Mononuclear cell (primary cell): ENCODE measurements around the gene TBC1D21. TPM values are rescaled to one million over a fixed set of nuclear protein-coding genes. Genes with fewer than 3 reads are reported as not detected.
"Not testable (repeated sequence)": the region's sequence is repeated elsewhere in the genome, so short reads cannot be mapped to it uniquely, and the experiment has no call there.

Source experiments
- H3K27me3 ChIP-seq: 2 replicates; pipeline ENCODE4 v1.6.0; 2011; ENCODE audit warnings: low read length, control low read depth; ENCODE audit not compliant: insufficient read depth
- H3K4me1 ChIP-seq: 2 replicates; pipeline ENCODE4 v1.5.1; 2011; ENCODE audit warnings: mild to moderate bottlenecking, low read length, control low read depth; ENCODE audit not compliant: insufficient read depth
- H3K4me3 ChIP-seq: 2 replicates; pipeline ENCODE4 v1.5.1; 2011; ENCODE audit warnings: mild to moderate bottlenecking, low read length, moderate library complexity
- H3K9me3 ChIP-seq: 2 replicates; pipeline ENCODE4 v1.5.1; 2011; ENCODE audit warnings: low read depth, mild to moderate bottlenecking, control low read depth, low read length
- total RNA-seq: library from RNA; depleted of rRNA; stranded (reverse); fragments of >200 nt; gene quantifications from one replicate; pipeline ENCODE4 v1.2.3, GENCODE V29; 2012

The TBC1D21 gene
- total RNA-seq, 1 donor = not detected

GRCh38 chr15:73936588-73937290 is 63.4 kb downstream of the TBC1D21 start:
- Histone ChIP-seq H3K9me3 (no peaks in the 10 kb centered on the region), H3K4me3 (no peak overlapping the region), H3K4me1 (no peaks in the 10 kb centered on the region), H3K27me3 (no peaks in the 10 kb centered on the region)

- H3K27me3 ChIP-seq = no peaks in the 10 kb centered on the region
- no peaks in the 10 kb centered on the region for H3K9me3 ChIP-seq
- H3K4me1 ChIP-seq = peaks cover 2% of the 10 kb centered on the region
- no peak overlapping the region for H3K4me3 ChIP-seq
These were observed 63.9 kb downstream of the TBC1D21 start for GRCh38 chr15:73937296-73937695.

GRCh38 chr15:73937726-73938125 is 64.4 kb downstream of the TBC1D21 start:
- no peaks in the 10 kb centered on the region for H3K27me3 ChIP-seq
- no peaks in the 10 kb centered on the region for H3K9me3 ChIP-seq
- no peak overlapping the region for H3K4me3 ChIP-seq
- peaks cover 5% of the 10 kb centered on the region for H3K4me1 ChIP-seq

GRCh38 chr15:73938516-73938915 is 65.2 kb downstream of the TBC1D21 start:
- not testable (repeated sequence) for H3K4me3 ChIP-seq, H3K4me1 ChIP-seq, H3K27me3 ChIP-seq, H3K9me3 ChIP-seq

Other genes starting within 250 kb of the TBC1D21 start
- 40.4 TPM for gene NPTN, start 240.2 kb upstream of the TBC1D21 start, total RNA-seq
- gene CD276, start 189.2 kb upstream of the TBC1D21 start, total RNA-seq = 0.21 TPM
- not detected for gene INSYN1, start 120.2 kb upstream of the TBC1D21 start, total RNA-seq
- gene LOXL1, start 52.9 kb downstream of the TBC1D21 start, total RNA-seq = 0.73 TPM
- gene STOML1, start 118.7 kb downstream of the TBC1D21 start, total RNA-seq = 2.2 TPM
- 23.1 TPM for gene PML, start 121.2 kb downstream of the TBC1D21 start, total RNA-seq
- gene GOLGA6A, start 209.0 kb downstream of the TBC1D21 start, total RNA-seq = not detected